GM19238 (cell line): ENCODE data around the gene LRPAP1.

Experiments
- DNase-seq: peaks from one replicate; pipeline ENCODE4 v3.0.0; 2011; ENCODE audit warnings: low spot score; ENCODE audit not compliant: insufficient read length

LRPAP1 gene

DNA sequence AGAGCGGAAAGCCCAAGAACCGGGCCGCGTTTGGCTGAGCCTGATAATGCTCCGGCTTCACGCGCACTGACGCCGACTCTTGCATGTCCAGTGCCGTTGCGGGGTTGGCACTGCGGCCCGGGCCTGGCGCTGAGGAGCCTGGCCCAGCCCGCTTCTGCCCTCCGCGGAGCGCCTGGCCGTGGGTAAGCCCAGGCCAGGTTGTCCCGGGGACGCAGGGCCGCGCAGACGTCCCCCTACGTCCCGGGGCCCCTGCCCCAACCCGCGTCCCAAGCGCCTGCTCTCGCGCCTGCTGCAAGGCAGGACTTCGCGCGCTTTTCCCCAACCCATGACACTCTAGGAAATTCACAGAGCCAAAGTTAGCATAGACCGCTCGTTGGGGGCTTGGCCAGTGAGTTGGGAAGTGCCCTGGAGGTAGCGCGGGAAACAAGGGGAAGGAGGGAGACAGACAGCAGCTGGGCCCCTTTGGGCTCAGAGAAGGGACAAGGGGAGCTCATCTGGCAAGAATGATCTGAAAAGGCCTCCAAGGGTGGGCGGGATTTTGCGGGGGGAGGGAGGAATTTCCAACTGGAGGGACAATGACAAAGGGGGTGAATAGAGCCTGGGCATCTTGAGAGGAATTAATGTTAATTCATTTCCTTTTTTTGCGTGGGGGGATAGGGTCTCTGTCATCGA lies 665 bp upstream of the LRPAP1 start:
- no peak for DNase-seq

DNA sequence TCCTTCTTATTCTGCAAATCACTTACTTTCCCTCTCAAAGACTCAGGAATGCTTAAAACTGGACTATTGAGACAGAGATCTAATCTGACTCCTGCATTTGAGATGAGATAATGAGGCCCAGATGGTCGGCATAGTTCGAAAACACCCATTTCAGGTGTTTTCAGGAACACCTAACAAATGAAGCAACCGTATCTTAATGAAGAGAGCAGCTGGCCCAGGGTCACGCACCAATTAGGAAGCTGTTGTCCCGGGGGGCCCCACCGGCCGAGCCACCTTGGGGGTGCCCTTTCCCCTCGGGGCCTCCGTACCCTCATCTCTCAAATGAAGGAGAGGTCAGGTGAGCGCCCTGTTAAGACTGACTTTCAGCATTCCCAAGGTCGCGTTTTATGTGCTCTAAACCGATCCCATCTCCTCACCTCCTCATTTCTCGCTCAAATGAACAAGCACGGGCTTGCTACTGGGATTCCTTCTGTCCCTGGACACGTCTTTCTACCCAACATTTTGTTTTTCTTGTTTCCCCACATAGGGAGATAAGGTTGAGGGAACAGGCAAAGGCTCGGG lies 824 bp downstream of the LRPAP1 start:
- DNase-seq, result no peak

DNA sequence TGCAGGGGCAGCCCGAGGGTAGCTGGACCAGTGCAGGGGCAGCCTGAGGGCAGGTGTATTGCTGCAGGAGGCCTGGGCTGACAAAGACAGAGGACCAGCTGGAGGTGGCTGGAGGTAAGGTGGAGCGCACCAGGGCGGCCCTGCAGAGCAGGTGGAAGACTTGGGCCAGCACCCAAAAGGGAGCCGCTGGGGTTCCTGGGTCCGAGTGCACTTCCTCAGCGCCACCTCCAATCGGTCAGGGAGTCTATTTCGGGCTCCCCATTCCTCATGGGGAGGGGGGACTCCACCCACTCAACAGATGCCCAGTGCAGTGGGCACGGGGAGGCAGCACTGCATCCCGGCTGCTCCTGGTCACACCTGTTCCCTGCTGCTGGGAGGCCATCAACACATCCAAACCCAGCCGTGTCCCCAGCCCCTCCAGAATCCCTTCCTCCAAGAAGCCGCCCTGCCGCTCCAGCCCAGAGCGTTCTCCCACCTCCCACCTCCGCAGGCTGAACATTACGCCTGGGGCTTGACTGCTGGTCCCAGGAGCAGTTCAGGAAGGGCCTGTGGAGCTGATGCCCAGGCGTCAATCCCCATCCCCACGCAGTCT lies 1.5 kb downstream of the LRPAP1 start:
- DNase-seq, result no peak

DNA sequence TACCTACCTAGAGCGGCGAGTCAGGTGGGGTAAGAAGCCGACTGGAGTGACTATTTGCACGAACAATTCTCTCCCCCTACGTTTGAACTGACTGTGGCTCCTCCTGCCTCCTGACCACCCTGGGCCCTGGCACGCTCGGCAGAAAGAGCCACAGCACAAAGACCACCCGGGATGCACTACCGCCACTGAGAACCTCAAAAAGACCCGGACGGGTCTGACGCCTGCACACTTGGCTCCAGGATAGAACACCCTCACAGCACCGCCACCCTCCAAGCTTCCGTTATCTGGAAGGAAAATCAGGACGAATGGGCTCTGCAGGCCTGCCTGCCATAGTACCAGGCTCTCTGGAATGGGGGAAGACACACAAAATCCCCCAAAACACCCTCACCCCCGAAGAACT lies 2.2 kb downstream of the LRPAP1 start:
- no peak for DNase-seq

DNA sequence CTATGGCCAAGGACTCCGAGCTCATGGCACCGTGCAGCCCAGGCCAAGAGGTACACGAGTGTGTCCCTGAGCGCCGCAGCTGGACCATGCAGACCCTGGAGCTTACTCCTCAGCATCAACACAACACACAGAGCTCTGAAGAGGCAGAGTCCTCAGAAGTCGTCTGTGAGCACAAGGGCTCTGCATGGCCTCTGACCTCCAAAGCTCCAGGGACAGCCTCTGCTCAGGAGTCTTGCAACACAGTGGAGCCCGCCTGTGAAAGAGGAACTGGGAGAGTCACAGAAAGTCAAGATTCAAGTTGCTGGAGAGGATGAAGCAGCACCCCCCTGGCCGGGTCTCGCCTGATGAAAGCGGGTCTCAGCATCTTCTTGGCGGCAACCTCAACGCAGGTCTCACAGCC lies 2.9 kb downstream of the LRPAP1 start:
- DNase-seq, result peak; percentile 44

DNA sequence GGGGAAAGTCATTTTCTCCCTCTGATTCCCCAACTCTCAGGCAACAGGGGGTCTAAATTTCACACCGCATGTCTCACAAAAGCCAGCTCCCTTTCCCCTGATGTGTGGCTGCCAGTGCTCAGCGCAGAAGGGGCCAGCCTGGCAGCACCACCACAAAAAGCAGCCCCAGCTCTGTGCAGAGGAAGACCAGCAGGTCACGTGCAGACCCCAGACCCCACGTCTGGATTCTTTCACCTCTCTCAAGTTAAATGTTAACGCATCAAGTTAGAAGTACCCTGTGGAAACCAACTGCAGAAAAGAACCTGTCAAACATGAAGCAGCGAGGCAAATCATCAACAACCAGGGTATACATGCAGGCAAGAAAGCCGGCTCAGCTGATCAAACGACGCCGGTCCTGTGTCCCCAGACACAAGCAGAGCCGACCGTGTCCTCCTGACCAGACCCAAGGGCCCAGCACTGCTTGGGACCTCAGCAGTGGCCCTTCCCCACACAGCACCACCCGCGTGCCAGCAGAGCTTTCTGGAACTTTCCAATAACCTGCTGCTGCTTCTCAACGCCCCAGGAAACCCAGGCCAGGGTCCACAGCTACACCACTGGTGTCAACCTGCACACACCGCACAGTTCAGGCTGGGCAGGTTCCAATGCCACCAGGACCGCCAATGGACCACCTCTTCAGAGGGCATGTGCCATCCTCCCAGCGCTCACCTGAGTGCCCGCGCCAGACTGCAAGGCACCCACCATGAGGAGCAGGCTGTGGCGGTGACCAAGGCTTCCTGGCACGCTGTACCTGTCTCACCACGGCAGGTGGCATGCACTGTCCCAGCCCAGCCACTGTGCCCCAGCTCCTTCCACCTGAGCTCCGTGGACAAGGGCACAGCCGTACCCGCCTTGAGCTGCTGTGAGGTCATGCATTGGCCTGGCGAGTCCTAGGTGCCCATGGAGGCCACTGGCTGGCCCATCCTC lies 4.0 kb downstream of the LRPAP1 start:
- no peak for DNase-seq

DNA sequence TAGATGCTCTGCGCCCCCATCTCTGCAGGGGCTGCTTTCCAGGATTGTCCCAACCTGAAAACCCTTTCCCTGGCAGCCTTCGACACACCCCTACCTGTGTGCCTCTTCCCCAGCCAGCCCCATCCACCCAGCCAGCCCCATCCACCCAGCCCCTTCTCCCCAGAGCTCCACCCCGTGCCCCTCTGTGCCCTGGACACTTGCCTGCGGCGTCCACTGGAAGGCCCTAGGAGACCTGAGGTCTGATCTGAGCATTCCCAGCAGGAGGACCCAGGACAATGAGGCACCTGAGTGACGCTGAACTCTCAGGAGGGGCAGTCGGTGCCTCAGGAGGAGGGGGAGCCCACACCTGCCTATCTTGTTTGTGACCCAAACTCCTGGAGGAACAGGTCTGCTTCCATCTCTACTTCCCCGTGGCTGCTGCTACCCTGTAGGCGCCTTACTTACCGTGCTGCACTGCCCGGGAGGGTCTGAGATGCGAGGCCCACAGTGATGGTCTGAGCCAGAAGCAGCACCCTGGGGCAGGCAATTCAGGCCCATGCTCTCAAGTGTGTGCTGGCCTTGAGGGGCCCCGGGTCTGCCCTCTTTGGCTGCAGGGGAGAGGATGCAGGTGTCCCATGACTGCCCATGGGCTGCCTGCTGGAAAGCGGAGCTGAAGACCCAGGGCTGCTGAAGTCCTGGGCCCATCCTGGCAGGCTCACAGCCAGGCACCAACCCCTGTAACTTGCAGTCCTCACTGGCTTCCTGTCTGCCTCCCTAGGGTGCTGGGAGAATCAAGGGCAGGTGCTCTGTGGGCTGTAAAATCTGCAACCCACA lies 4.9 kb downstream of the LRPAP1 start:
- DNase-seq, result no peak

DNA sequence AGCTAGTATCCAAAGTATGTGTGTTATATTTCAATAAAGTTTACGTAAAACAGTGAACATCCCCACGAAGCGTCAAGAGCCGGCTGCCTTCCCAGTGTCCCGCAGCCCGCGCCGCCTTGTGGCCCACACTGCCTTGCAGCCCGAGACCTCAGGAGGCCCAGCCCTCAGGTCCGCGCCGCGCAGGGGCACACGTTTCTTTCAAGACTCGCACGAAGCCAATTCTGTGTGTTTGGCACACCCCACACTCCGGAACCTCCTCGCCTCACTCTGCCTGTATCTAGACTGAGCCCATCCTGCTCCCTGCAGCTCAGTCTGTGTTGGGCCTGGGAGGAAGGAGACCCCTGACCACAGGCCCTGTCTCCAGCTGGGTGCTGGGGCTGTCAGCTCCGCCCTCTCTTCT lies 5.8 kb downstream of the LRPAP1 start:
- DNase-seq, result no peak

DNA sequence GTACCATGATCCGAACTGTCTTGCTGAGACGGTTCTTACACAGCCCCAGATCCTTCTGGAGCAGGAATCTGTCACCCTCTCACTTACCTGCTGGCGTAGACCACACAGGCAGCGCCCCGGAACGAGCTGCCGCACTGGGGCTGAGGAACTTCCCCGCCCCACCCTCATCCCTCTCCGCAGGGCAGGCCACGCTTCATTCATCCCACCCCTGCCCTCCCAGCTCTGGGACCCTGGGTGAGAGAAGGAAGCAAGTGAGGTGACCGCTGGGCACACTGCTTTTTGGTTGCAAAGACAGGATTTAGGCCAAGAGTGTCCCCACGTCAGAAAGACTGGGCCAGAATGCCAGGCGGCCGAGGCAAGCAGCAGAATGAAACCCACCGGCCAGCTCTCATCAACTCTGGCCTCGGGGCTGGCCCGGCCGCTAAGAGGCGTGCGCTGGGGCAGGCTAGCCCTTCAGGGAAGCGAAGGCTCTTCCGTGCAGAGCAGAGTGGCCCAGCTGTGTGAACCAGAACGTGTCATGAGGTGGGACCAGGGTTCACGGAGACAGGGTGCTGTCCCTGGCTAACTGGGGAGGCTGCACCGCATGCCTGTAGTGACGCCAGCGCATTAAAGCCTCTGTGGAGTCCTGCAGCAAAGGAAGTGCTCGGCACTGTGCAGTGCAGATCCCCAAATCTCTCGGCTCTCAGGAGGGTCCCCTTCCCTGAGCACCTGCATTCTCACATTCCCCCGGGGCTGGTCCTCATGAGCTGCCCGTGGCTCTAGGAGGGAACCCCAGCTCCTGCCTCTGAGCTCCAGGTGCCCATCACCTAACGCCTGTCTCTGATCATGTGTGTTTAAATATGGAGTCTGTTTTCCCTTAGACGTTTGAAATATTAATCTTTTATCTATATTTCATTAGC lies 6.4 kb downstream of the LRPAP1 start:
- DNase-seq, result no peak

DNA sequence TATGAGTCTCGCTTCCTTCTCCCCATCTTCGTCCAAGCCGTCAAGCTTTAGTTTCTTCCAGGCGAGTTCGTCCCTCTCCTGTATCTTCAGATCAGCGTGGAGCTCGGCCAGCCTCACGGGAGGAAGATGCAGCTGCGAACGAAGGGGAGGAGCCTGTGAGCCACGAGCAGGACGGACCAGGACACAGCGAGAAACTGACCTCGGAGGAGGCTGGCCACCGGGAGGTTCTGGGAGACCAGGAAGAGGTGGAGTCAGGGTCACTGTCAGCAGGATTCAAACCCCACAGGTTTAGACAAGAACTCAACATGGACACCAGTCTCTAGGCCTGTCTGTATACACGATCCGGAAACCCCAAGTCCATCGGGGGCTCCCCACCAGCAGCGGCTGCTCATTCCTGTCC lies 7.3 kb downstream of the LRPAP1 start:
- DNase-seq, result no peak

DNA sequence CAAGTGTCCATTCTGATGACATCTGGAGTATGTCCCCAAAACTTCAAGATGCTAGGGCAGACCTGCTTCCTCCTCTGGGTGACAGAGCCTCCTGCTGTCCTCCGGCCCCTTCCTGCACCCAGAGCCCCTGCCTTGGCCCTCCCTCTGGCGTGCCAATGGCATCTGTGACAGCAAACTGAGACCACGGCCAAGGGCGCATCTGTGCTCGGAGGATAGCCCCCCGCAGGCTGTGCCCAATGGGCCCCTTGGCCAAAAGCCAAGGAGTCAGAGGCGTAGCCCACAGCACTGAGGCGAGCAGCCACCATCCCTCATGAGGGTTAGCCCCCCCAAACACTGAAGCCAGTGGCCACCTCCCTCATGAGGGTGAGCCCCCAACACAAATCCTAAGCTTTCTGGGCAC lies 7.9 kb downstream of the LRPAP1 start:
- no peak for DNase-seq

DNA sequence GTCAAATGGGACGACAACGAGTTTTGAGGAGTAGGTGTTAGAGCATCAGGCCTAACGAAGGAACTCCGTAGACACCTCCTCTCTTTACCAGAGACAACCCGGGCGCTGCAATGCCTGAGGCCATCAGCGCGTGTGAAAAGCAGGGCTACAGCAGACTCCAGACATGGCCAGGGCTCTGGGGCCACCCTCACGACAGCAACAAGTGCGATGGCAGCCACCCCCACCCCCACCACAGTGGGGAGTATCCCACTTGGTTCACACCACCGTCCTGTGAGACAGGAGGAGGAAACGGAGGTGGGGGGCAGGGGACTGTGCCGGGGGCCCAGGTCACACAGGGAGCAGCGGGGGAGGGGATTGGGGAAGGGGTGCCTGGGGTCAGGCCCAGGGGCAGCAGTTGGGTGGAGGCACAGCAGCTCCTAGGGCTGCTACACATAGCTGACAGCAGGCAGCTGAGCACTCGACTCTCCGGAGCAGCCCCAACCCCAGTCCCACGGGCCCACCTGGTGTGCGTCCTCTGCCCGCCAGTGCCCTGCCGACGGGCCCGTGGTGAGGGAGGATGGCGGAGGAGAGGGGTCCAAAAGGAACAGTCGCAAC lies 8.5 kb downstream of the LRPAP1 start:
- no peak for DNase-seq

DNA sequence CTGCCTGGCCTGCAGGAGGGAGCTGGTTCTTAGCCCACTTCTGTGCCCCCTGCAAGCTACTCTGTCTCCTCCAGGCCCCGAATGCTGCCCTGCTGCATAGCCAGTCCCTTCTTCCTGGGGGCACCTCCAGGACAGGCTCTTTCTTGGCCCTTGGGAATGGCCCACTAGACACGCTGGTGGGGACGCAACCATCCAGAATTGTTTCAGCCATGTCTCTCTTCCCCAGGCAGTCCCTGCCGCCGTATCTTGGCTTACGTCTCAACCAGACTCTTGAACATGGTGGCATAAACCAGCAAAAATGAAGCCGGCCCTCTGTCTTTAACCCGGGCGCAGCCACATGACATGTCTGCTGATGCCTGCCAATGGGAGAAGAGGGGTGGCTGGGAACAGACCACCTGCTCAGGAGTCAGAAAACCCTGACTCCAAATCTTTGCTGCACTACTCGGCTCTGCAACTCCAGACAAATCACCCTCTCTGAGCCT lies 9.0 kb downstream of the LRPAP1 start:
- no peak for DNase-seq

DNA sequence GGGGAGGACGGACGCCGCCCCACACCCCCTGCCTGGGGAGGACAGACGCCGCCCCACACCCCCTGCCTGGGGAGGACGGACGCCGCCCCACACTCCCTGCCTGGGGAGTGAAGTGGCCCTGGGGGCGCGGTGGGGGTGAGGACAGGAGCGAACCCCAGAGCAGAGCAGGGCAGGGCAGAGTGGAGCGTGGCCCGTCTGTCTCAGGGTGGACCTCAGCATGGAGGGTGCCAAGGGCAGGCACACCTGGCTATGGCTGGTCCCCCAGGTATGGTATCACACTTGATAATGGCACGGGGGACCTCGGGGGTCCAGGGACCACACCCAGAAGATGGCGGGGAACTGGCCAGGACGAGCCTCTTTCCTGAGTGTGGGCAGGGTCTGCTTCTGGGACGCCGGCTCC lies 9.6 kb downstream of the LRPAP1 start:
- DNase-seq, result no peak

DNA sequence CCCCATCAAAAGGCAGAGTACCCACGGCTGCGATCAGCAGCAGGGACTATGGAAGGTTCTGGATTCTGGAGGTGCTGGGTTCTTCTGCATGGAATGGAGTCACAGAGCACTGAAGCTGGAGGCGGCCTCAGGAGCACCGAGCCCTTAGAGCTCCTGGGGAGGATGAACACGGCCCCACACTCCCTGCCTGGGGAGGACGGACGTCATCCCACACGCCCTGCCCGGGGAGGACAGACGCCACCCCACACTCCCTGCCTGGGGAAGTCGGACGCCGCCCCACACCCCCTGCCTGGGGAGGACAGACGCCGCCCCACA lies 9.9 kb downstream of the LRPAP1 start:
- DNase-seq, result no peak

DNA sequence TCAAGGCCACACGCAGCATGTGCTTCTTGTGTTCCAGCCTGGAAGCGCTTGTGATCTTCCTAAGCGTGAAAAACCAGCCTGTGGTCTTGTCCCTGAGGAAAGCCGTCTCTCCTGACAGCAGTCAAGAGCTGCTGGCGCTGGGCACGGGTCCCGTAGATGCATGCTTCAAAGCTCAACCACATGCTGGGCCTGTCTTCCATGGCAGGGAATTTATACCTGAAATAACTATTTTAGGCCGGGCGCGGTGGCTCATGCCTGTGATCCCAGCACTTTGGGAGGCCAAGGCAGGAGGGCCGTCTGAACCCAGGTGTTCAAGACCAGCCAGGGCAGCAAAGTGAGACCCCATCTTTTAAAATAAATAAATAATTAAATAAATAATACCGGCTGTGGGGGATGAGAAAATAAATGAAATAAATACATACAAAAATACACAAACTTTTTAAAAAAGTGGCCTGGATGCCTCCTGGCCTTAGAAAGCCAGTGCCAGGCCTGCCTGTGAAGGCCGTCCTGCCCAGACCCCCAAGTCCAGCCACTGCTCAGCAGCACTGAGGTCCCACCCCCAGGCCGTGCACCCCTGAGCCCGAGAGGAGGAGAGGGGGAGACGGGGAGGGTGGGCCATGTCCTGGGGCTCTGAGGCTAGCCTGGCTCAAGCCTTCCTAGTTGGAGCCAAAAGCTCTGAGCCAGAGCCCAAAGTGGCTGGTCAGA lies 10.4 kb downstream of the LRPAP1 start:
- DNase-seq, result no peak

DNA sequence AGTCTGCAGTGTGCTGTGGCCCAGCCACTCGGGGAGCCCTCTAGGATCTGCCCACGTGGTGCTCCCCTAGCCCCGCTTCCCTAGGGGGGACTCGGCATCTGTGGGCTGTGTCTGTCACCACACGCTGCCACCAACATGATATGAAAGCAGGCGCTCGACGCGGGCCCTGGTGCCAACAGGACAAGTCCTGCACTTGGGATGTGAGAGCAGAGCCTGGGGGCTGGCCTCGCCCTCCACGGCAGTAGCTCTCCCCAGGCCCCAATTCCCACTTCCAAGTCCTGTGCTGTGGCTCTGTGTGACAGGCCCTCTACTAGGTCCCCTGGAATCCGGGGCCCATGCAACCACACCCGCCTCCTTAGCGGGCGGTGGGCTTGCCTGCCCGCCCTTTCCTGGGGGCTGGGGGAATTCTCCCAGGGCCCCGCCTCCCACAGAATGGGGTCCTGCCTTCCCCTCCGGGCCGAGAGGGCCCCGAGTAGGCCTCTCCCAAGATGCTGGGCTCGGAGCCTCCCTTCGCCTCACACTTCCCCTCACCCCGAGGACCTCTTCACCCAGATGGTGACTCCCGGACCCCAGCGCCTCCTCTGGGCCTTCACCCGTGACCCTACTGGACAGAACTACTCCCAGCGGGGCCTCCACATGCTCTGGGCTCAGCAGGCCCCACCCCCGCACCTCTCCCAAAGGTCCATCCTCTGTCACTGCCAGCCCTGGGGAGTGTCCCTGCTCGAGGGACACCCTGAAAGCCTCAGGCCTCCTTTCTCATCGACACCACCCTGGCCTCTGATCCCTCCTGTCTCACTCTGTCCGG lies 11.2 kb downstream of the LRPAP1 start:
- no peak for DNase-seq

DNA sequence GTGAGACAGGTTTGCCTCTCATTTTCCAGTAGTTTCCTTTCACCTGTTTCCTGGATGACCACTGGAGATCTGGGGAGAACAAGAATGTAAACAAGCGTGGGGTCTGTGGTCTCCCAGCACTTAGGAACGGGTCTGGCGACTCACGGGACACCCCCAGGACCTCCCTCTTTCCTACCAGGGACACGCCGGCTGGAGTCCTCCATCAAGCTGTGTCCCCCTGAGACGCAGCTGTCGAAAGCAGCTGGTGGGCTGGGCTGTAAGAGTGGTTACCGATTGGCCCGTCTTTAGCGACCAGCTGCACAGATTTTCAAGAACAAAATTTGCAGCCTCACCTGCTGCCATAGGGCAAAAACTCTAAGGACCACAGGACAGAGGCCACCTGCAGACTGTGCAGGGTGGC lies 11.9 kb downstream of the LRPAP1 start:
- DNase-seq, result no peak
